ENCODE measurements around the gene FNDC5.
A peak's percentile ranks its signal among the peaks of the same experiment; 100 is the strongest.

Gene FNDC5

GRCh38 chr1:32884726-32885125 lies 14.0 kb upstream of the FNDC5 start:
- no peaks in the 10 kb centered on the region for H3K9me3 ChIP-seq
- H3K4me3 ChIP-seq: no peak overlapping the region

DNA sequence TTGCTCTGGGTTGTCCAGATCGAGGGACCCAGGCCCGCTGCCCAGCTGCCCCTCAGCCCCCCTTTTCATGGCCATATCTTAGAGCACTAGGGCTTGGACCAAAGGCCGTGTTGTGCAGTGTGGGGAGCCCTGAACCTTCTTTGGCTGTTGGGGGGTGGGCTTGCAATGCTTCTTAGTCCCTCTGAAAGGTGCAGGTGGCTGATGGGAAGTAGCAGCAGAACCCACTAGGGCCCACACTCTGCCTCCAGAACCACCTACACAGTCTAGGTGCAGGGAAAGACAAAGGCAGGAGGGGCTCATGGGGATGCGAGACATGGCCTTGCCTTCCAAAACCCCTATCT lies 13.3 kb upstream of the FNDC5 start:
- in situ Hi-C loops (cut with MboI; ENCODE audit: low sequenced_read_pairs): no loop called here
- Histone ChIP-seq H3K36me3 (replicated peaks) (no peaks in the 10 kb centered on the region), H3K27me3 (ENCODE audit: low read depth) (peaks cover 24% of the 10 kb centered on the region), H3K9me3 (no peaks in the 10 kb centered on the region), H3K4me1 (no peaks in the 10 kb centered on the region), H3K4me3 (no peak overlapping the region)
- no peak for DNase-seq (ENCODE audit: low spot score in 2 of 2)

More at GRCh38 chr1:32884726-32885125, 14.0 kb upstream of the FNDC5 start:
- H3K4me1 ChIP-seq: no peaks in the 10 kb centered on the region
- in situ Hi-C loops (cut with MboI; ENCODE audit: low sequenced_read_pairs): no loop called here
- H3K36me3 ChIP-seq (replicated peaks): no peaks in the 10 kb centered on the region
- no peak for DNase-seq (ENCODE audit: low spot score in 2 of 2)
- peaks cover 24% of the 10 kb centered on the region for H3K27me3 ChIP-seq (ENCODE audit: low read depth)

DNA sequence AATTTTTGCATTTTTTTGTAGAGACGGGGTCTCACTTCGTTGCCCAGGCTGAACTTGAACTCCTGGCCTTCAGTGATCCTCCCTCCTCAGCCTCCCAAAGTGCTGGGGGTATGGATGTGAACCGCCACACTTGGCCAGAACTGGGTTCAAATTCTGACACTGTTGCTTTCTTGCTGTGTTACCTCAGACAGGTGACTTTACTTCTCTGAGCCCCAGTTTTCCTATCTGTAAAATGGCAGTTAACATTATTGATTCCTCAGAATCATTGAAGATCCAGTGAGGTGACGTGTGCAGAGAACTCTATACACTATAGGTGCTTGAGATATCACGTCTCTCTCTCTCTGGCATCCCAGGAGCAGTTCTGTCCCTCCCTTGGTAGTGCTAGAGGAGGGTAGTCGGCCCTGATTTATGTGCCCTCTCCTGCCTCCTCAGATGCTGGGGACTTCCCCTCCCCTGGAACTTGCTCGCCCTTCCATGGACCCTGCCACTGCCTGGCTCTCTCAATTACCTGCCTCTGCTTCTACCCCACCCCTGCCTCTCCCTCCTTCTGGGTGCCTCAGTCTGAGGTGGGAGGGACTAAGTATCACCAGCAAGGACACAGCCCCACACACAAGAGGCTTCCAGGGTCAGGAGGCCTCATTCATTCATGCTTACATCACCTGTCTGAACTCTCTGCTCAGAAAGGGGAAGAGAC lies 12.8 kb upstream of the FNDC5 start:
- no peak for DNase-seq (ENCODE audit: low spot score in 2 of 2)
- Histone ChIP-seq H3K4me1 (no peaks in the 10 kb centered on the region), H3K36me3 (replicated peaks) (no peaks in the 10 kb centered on the region), H3K4me3 (no peak overlapping the region), H3K27me3 (ENCODE audit: low read depth) (peaks cover 24% of the 10 kb centered on the region), H3K9me3 (no peaks in the 10 kb centered on the region)
- in situ Hi-C loops (cut with MboI; ENCODE audit: low sequenced_read_pairs): no loop called here

DNA sequence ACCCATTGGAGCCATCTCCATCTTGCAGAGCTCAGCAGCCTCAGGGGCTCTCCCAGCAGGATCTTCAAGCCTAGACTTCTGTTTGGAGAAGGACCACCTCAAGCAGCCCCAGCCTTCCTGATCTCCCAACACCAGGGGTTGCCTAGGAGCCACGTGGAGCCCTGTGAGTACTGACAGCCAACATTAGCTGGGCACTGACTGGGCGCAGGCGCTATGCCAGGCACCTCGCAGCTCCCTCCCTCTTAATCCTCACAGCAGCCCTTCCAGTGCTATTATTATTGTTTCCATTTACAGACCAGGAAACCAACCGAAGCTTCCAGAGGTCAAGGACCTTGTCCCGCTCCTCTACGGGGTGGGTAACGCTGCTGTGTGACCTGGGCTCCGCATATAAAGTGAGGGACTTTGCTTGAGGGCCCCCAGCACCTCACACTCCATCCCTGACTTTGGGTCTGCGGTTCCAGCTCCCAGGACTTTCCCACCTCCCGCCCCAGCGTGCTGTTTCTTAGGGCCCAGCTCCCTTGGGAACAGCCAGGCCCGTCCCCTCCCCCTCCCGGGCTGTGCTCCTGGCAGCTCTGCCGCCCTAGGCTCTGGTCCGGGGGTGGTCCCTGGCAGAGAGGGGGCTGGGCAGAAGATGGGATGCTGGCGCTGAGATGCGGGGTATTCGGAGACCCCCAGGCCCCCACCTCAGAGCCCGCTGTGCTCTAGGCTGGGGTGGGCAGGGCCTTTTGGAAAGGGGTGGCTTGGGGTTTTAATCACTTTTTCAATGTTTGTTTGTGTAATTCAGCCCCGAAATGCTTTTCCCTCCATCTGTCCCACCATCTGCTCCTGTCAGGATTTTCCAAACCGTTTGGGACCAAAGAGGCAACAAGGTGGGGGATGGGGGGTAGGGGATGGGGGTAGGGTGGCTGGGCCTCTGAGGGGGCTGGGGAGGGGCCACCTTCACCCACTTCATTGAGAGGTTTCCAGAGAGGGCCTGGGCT lies 11.4 kb upstream of the FNDC5 start:
- DNase-seq (ENCODE audit: low spot score in 2 of 2): no peak
- Histone ChIP-seq H3K9me3 (no peaks in the 10 kb centered on the region), H3K36me3 (replicated peaks) (no peaks in the 10 kb centered on the region), H3K4me1 (no peaks in the 10 kb centered on the region), H3K27me3 (ENCODE audit: low read depth) (peaks cover 20% of the 10 kb centered on the region), H3K4me3 (no peak overlapping the region)
- in situ Hi-C loops (cut with MboI; ENCODE audit: low sequenced_read_pairs): no loop called here

DNA sequence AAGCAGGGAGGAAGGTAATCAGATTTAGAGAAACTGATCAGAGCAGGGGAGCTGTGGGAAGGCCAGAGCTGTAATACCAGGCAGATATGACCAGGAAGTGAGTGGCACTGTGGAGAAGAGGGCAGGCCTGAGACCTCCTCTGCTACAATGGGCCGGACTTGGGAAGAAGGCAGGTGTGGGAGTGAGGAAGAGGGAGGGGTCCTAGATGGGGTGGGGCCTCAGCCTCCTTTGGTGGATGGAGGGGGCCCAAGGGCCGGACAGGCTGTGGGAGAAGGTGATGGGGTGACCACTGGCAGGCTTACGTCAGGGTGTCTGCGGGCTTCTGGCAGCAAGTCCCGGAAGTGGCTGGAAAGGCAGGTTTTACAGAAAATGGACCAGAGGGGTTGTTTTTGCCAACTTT lies 10.6 kb upstream of the FNDC5 start:
- Histone ChIP-seq H3K4me1 (no peaks in the 10 kb centered on the region), H3K9me3 (no peaks in the 10 kb centered on the region), H3K36me3 (replicated peaks) (no peaks in the 10 kb centered on the region), H3K27me3 (ENCODE audit: low read depth) (peaks cover 14% of the 10 kb centered on the region), H3K4me3 (no peak overlapping the region)
- in situ Hi-C loops (cut with MboI; ENCODE audit: low sequenced_read_pairs): no loop called here
- DNase-seq (ENCODE audit: low spot score in 2 of 2): no peak

GRCh38 chr1:32878637-32879041 lies 7.9 kb upstream of the FNDC5 start:
- H3K4me1 ChIP-seq: no peaks in the 10 kb centered on the region
- H3K4me3 ChIP-seq: no peak overlapping the region
- H3K27me3 ChIP-seq (ENCODE audit: low read depth): no peaks in the 10 kb centered on the region
- no peak for DNase-seq (ENCODE audit: low spot score in 2 of 2)
- no peaks in the 10 kb centered on the region for H3K9me3 ChIP-seq
- no peaks in the 10 kb centered on the region for H3K36me3 ChIP-seq (replicated peaks)
- in situ Hi-C loops (cut with MboI; ENCODE audit: low sequenced_read_pairs): no loop called here

DNA sequence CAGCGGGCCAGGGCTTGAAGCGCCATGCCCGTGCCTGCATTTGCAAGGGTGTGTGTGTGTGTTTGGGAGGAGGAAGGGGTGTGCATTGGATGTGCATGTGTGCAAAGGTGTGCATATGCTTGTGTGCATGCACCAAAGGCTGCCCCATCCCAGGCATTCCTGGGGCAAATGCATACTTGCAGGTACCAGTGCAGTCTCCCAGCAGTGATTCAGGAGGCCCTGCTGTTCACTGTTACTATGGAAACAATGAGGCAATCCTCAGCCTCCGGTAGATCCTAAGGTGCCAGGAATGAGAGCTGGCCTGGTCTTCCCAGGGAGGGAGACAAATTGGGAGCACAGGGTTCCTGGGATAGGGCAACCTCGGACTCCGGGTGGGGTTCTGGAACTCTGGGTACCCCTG lies 7.5 kb upstream of the FNDC5 start:
- DNase-seq (ENCODE audit: low spot score in 2 of 2): no peak
- Histone ChIP-seq H3K4me1 (no peaks in the 10 kb centered on the region), H3K4me3 (no peak overlapping the region), H3K36me3 (replicated peaks) (no peaks in the 10 kb centered on the region), H3K27me3 (ENCODE audit: low read depth) (no peaks in the 10 kb centered on the region), H3K9me3 (no peaks in the 10 kb centered on the region)
- in situ Hi-C loops (cut with MboI; ENCODE audit: low sequenced_read_pairs): no loop called here

GRCh38 chr1:32877211-32878110 lies 6.7 kb upstream of the FNDC5 start:
- Histone ChIP-seq H3K4me1 (peaks cover 4% of the 10 kb centered on the region; the same call in 1 of the 2 replicates), H3K27me3 (ENCODE audit: low read depth) (no peaks in the 10 kb centered on the region), H3K4me3 (no peak overlapping the region), H3K9me3 (no peaks in the 10 kb centered on the region), H3K36me3 (replicated peaks) (no peaks in the 10 kb centered on the region)
- in situ Hi-C loops (cut with MboI; ENCODE audit: low sequenced_read_pairs): no loop called here
- DNase-seq (ENCODE audit: low spot score in 2 of 2): no peak

- H3K9me3 ChIP-seq: no peaks in the 10 kb centered on the region
- H3K4me3 ChIP-seq: no peak overlapping the region
- in situ Hi-C loops (cut with MboI; ENCODE audit: low sequenced_read_pairs): no loop called here
- peak in 1 of 2 experiments; percentile 81 for DNase-seq (ENCODE audit: low spot score in 2 of 2)
- no peaks in the 10 kb centered on the region for H3K27me3 ChIP-seq (ENCODE audit: low read depth)
- H3K36me3 ChIP-seq (replicated peaks): no peaks in the 10 kb centered on the region
- peaks cover 6% of the 10 kb centered on the region; the same call in 1 of the 2 replicates for H3K4me1 ChIP-seq
Measured at GRCh38 chr1:32876341-32877210, 5.9 kb upstream of the FNDC5 start.

- Histone ChIP-seq H3K27me3 (ENCODE audit: low read depth) (no peaks in the 10 kb centered on the region), H3K36me3 (replicated peaks) (no peaks in the 10 kb centered on the region), H3K4me3 (no peak overlapping the region), H3K9me3 (no peaks in the 10 kb centered on the region), H3K4me1 (peaks cover 12% of the 10 kb centered on the region; the same call in 1 of the 2 replicates)
- no peak for DNase-seq (ENCODE audit: low spot score in 2 of 2)
- in situ Hi-C loops (cut with MboI; ENCODE audit: low sequenced_read_pairs): no loop called here
Measured at GRCh38 chr1:32874860-32875752, 4.4 kb upstream of the FNDC5 start.

DNA sequence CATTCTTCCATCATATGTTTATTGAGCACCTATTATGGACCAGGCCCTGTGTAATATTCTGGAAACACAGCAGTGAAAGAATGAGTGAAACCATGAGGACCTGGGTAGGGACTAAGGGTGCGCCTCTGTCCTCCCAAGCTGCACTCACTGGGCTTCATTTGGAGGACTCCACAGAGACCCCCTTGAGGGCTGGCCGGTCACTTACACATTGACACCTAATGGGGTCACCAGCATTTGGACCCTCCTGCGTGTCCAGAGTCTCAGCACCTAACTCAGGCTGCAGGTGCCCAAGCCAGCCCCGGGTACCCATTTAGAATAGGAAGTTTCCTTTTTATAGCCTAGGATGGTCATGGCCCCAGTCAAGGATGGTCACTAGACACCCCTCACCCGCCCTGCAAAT lies 2.8 kb upstream of the FNDC5 start:
- no peaks in the 10 kb centered on the region for H3K36me3 ChIP-seq (replicated peaks)
- in situ Hi-C loops (cut with MboI; ENCODE audit: low sequenced_read_pairs): no loop called here
- DNase-seq (ENCODE audit: low spot score in 2 of 2): no peak
- no peaks in the 10 kb centered on the region for H3K27me3 ChIP-seq (ENCODE audit: low read depth)
- peaks cover 13% of the 10 kb centered on the region; the same call in 1 of the 2 replicates for H3K4me1 ChIP-seq
- no peak overlapping the region for H3K4me3 ChIP-seq
- no peaks in the 10 kb centered on the region for H3K9me3 ChIP-seq

- DNase-seq (ENCODE audit: low spot score in 2 of 2): no peak
- Histone ChIP-seq H3K9me3 (no peaks in the 10 kb centered on the region), H3K27me3 (ENCODE audit: low read depth) (no peaks in the 10 kb centered on the region), H3K36me3 (replicated peaks) (no peaks in the 10 kb centered on the region), H3K4me3 (no peak overlapping the region), H3K4me1 (peaks cover 13% of the 10 kb centered on the region; the same call in 1 of the 2 replicates)
- in situ Hi-C loops (cut with MboI; ENCODE audit: low sequenced_read_pairs): no loop called here
Measured at GRCh38 chr1:32872192-32872460, 1.4 kb upstream of the FNDC5 start.
